HepG2 (cell line): ENCODE data around the gene PAK1IP1. TPM values are rescaled to one million over a fixed set of nuclear protein-coding genes. Genes with fewer than 3 reads are reported as not detected.
A peak's percentile ranks its signal among the peaks of the same experiment; 100 is the strongest.

ENCODE experiments used
- EED ChIP-seq: sonication (generic); formaldehyde crosslinking; IDR thresholded peaks from 2 replicates; pipeline ENCODE4 v1.5.0; 2020; ENCODE audit warnings: mild to moderate bottlenecking, missing genetic modification reagents
- FOXO4 ChIP-seq: sonication (generic); formaldehyde crosslinking; conservative IDR thresholded peaks from 2 replicates; pipeline ENCODE4 v1.8.1; 2023; ENCODE audit warnings: missing genetic modification reagents
- HOMEZ ChIP-seq: IDR thresholded peaks from 2 replicates; pipeline ENCODE4 v1.6.1; 2016; ENCODE audit warnings: low read depth
- NFKB2 ChIP-seq: sonication (generic); formaldehyde crosslinking; IDR thresholded peaks from 2 replicates; pipeline ENCODE4 v1.4.0; 2020; ENCODE audit warnings: missing genetic modification reagents, borderline replicate concordance
- NFYB ChIP-seq: sonication (generic); formaldehyde crosslinking; IDR thresholded peaks from 2 replicates; pipeline ENCODE4 v1.4.0; 2020; ENCODE audit warnings: missing genetic modification reagents
- USF2 ChIP-seq, 2 experiments: sonication (generic) in 1 of 2; formaldehyde crosslinking in 1 of 2; IDR thresholded peaks; 2 replicates each; pipeline versions ENCODE4 v1.5.1 to v1.6.1; 2011 to 2020; ENCODE audit warnings: borderline replicate concordance in 1 of 2, low read depth in 1 of 2, low read length in 1 of 2, mild to moderate bottlenecking in 1 of 2, missing genetic modification reagents in 1 of 2, moderate library complexity in 1 of 2
- XRCC5 ChIP-seq: fragments of 200-400 bp; formaldehyde crosslinking; optimal IDR thresholded peaks from 2 replicates; pipeline ENCODE3; 2017; ENCODE audit warnings: mild to moderate bottlenecking, low read length
- ZMYM2 ChIP-seq: sonication (generic); formaldehyde crosslinking; IDR thresholded peaks from 2 replicates; pipeline ENCODE4 v1.8.0; 2022; ENCODE audit warnings: mild to moderate bottlenecking, missing genetic modification reagents
- ZNF121 ChIP-seq: sonication (generic); formaldehyde crosslinking; IDR thresholded peaks from 2 replicates; pipeline ENCODE4 v1.5.0; 2020; ENCODE audit warnings: mild to moderate bottlenecking, missing genetic modification reagents
- ZNF691 ChIP-seq: sonication (generic); formaldehyde crosslinking; IDR thresholded peaks from 2 replicates; pipeline ENCODE4 v1.4.0; 2020; ENCODE audit warnings: missing genetic modification reagents, low read depth, mild to moderate bottlenecking, borderline replicate concordance
- ZNF737 ChIP-seq: sonication (generic); formaldehyde crosslinking; IDR thresholded peaks from 2 replicates; pipeline ENCODE4 v1.5.0; 2020; ENCODE audit warnings: missing genetic modification reagents, mild to moderate bottlenecking, borderline replicate concordance
- ZSCAN5A ChIP-seq: sonication (generic); formaldehyde crosslinking; IDR thresholded peaks from 2 replicates; pipeline ENCODE4 v1.8.0; 2022; ENCODE audit warnings: mild to moderate bottlenecking, missing genetic modification reagents, borderline replicate concordance
- polyA plus RNA-seq, 8 experiments: library from polyadenylated mRNA; depleted of rRNA in 3 of 8; stranded (reverse) in 7 of 8; unstranded in 1 of 8; fragments of >200 nt; fragmentation: Illumina TruSeq in 4 of 8; extraction: Trizol in 4 of 8; gene quantifications; 2 replicates each; pipeline versions ENCODE4 v1.2.1 to v1.2.3, GENCODE V29; 2011 to 2016; ENCODE audit warnings: low read depth in 4 of 8, missing spikeins in 1 of 8, mixed read lengths in 1 of 8; ENCODE audit not compliant: insufficient read depth in 1 of 8
- total RNA-seq, 5 experiments: library from RNA; depleted of rRNA; stranded (reverse); fragments of >200 nt; fragmentation: Illumina TruSeq; extraction: Trizol; gene quantifications; 2 replicates each; pipeline ENCODE4 v1.2.3, GENCODE V29; 2016; ENCODE audit warnings: low read depth in 1 of 5
- TF ChIP-seq, protein P1 (sequence below): sonication (generic); formaldehyde crosslinking; IDR thresholded peaks from 2 replicates; pipeline ENCODE4 v1.4.0; 2020; ENCODE audit warnings: low read depth, mild to moderate bottlenecking, missing genetic modification reagents

PAK1IP1 gene
- total and polyA plus RNA-seq, 2 of the 13 experiments (the other 11 are each of a cell fraction or from before 2014, with no cell fraction given): 23.4 to 66.2 TPM

GRCh38 chr6:10719296-10719963 lies 24.7 kb downstream of the PAK1IP1 start (continued):
- TF ChIP-seq USF2 (IDR thresholded peaks at IDR 0.05; ENCODE audit: low read depth, low read length) (no peak), USF2 (CRISPR knock-in tag; IDR thresholded peaks at IDR 0.05; ENCODE audit: borderline replicate concordance) (0 out of 2 replicates have a peak, but pooled peaks have one; percentile 25), NFYB (CRISPR knock-in tag) (peak; percentile 97), ZNF691 (0 out of 2 replicates have a peak, but pooled peaks have one; percentile 15), ZMYM2 (CRISPR knock-in tag) (peak; percentile 90), XRCC5 (peak; percentile 22), FOXO4 (CRISPR knock-in tag) (0 out of 2 replicates have a peak, but pooled peaks have one; percentile 12), HOMEZ (peak; percentile 84), ZNF121 (CRISPR knock-in tag) (0 out of 2 replicates have a peak, but pooled peaks have one; percentile 36), ZSCAN5A (CRISPR knock-in tag) (0 out of 2 replicates have a peak, but pooled peaks have one; percentile 26), NFKB2 (CRISPR knock-in tag) (no peak), EED (no peak), ZNF737 (CRISPR knock-in tag) (no peak)
- TF ChIP-seq, protein P1, sequence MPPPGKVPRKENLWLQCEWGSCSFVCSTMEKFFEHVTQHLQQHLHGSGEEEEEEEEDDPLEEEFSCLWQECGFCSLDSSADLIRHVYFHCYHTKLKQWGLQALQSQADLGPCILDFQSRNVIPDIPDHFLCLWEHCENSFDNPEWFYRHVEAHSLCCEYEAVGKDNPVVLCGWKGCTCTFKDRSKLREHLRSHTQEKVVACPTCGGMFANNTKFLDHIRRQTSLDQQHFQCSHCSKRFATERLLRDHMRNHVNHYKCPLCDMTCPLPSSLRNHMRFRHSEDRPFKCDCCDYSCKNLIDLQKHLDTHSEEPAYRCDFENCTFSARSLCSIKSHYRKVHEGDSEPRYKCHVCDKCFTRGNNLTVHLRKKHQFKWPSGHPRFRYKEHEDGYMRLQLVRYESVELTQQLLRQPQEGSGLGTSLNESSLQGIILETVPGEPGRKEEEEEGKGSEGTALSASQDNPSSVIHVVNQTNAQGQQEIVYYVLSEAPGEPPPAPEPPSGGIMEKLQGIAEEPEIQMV (CRISPR knock-in tag): no peak
